Kidney (tissue), 14 donors: ENCODE results near the gene RBM23. TPM values are rescaled to one million over a fixed set of nuclear protein-coding genes. Genes with fewer than 3 reads are reported as not detected.
"Not testable (repeated sequence)": the region's sequence is repeated elsewhere in the genome, so short reads cannot be mapped to it uniquely, and the experiment has no call there.

Experiments
- DNase-seq, 5 donors: peaks; one replicate each; pipeline ENCODE4 v3.0.0-alpha.2; 2013 to 2020
- FAIRE-seq: peaks from 2 replicates; lab custom pipeline; 2012; peaks lifted over from hg19 to GRCh38; lab: Jason Lieb, UNC
- H3K27ac ChIP-seq, 2 donors: one replicate each; pipeline ENCODE4 v1.7.0; 2013; ENCODE audit warnings: low read depth in 2 of 2, low read length in 2 of 2, inconsistent platforms in 1 of 2
- H3K27me3 ChIP-seq: one replicate; pipeline ENCODE4 v1.7.1; 2013; ENCODE audit warnings: low read length, inconsistent platforms; ENCODE audit not compliant: control insufficient read depth, insufficient read depth
- H3K36me3 ChIP-seq, 3 donors: one replicate each; pipeline versions ENCODE4 v1.7.0 to v1.7.1; 2013; ENCODE audit warnings: low read length in 3 of 3, control low read depth in 1 of 3, inconsistent platforms in 1 of 3; ENCODE audit not compliant: insufficient read depth in 3 of 3, control insufficient read depth in 2 of 3
- H3K4me1 ChIP-seq, 3 donors: one replicate each; pipeline versions ENCODE4 v1.7.0 to v1.7.1; 2013; ENCODE audit warnings: low read length in 3 of 3, inconsistent platforms in 1 of 3, low read depth in 1 of 3; ENCODE audit not compliant: control insufficient read depth in 2 of 3, insufficient read depth in 2 of 3
- H3K4me3 ChIP-seq, 3 donors: one replicate each; pipeline versions ENCODE4 v1.7.0 to v1.8.1; 2013; ENCODE audit warnings: low read length in 3 of 3, control low read depth in 1 of 3, inconsistent platforms in 1 of 3
- H3K9ac ChIP-seq, 3 donors: one replicate each; pipeline versions ENCODE4 v1.7.0 to v1.7.1; 2013; ENCODE audit warnings: low read length in 3 of 3, control low read depth in 1 of 3, inconsistent platforms in 1 of 3
- H3K9me3 ChIP-seq, 3 donors: one replicate each; pipeline versions ENCODE4 v1.7.0 to v1.7.1; 2013; ENCODE audit warnings: low read length in 3 of 3, control low read depth in 1 of 3, inconsistent platforms in 1 of 3; ENCODE audit not compliant: control insufficient read depth in 2 of 3, insufficient read depth in 1 of 3
- intact Hi-C: fragments of 100-400 bp; cut with DNase I; formaldehyde crosslinking; loops from one replicate; pipeline ENCODE4 v1.11.1; 2022
- polyA plus RNA-seq: library from polyadenylated mRNA; stranded (reverse); fragments of 350-450 nt; fragmentation: Illumina TruSeq; extraction: RNeasy Lipid Tissue Mini Kit (QIAGEN cat#74804); gene quantifications from one replicate; pipeline ENCODE4 v1.2.3, GENCODE V29; 2014; ENCODE audit warnings: low read depth, low replicate concordance; ENCODE audit not compliant: insufficient read depth
- total RNA-seq: library from RNA; stranded (reverse); fragmentation: NEBNext Ultra II Directional; extraction: Animal tissue kit (Norgen Biotek cat#: 25700); gene quantifications from one replicate; pipeline ENCODE4 v1.2.1, GENCODE V29; 2021
- TF ChIP-seq, protein P1 (sequence below): IDR thresholded peaks from 3 replicates; pipeline ENCODE4 v1.5.1; 2012; ENCODE audit warnings: mild to moderate bottlenecking, moderate library complexity, borderline replicate concordance; ENCODE audit not compliant: insufficient read depth; ENCODE audit errors: extremely low read depth
- donor health status: control.
- donor health status: control.
- donor health status: control.
- donor health status: control.
- donor health status: control.
- donor health status: DM: yes; HTN: yes; CAD: no.
- donor health status: Normal renal cell carcinoma (clear cell type).

The RBM23 gene
- total and polyA plus RNA-seq, 2 donors from 2014 or later = 44.8 to 93.6 TPM

DNA sequence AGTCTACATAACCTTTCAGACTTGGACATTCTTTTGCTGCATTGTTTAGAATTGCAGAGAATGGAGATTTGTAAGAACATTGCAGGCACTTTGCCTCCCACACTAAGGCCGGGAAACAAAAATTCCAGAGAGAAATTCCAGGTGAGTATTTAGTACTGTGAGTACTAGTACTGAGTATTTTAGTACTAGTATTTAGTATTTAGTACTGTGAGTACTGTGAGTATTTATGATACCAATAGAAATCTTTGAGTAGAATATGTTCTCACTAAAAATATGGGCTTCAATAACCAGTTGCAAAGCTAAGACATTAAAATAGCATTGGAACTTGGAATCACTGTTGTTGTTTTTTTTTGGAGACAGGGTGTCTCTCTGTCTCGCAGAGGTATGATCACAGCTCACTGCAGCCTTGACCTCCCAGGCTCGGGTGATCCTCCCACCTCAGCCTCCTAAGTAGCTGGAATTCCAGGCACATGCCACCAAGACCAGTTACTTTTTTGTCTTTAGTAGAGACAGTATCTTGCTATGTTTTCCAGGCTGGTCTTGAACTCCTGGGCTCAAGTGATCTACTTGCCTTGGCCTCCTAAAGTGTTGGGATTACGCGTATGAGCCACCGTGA is 43.2 kb upstream of the RBM23 start:
- TF ChIP-seq, protein P1, sequence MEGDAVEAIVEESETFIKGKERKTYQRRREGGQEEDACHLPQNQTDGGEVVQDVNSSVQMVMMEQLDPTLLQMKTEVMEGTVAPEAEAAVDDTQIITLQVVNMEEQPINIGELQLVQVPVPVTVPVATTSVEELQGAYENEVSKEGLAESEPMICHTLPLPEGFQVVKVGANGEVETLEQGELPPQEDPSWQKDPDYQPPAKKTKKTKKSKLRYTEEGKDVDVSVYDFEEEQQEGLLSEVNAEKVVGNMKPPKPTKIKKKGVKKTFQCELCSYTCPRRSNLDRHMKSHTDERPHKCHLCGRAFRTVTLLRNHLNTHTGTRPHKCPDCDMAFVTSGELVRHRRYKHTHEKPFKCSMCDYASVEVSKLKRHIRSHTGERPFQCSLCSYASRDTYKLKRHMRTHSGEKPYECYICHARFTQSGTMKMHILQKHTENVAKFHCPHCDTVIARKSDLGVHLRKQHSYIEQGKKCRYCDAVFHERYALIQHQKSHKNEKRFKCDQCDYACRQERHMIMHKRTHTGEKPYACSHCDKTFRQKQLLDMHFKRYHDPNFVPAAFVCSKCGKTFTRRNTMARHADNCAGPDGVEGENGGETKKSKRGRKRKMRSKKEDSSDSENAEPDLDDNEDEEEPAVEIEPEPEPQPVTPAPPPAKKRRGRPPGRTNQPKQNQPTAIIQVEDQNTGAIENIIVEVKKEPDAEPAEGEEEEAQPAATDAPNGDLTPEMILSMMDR = no peak
- Histone ChIP-seq H3K4me1 (no peaks in the 10 kb centered on the region), H3K9ac (no peak overlapping the region), H3K27me3 (no peaks in the 10 kb centered on the region), H3K9me3 (no peaks in the 10 kb centered on the region), H3K27ac (no peak overlapping the region), H3K4me3 (no peak overlapping the region), H3K36me3 (no peaks in the 10 kb centered on the region)
- intact Hi-C loops = no loop called here
- DNase-seq = no peak
- no peak for FAIRE-seq

DNA sequence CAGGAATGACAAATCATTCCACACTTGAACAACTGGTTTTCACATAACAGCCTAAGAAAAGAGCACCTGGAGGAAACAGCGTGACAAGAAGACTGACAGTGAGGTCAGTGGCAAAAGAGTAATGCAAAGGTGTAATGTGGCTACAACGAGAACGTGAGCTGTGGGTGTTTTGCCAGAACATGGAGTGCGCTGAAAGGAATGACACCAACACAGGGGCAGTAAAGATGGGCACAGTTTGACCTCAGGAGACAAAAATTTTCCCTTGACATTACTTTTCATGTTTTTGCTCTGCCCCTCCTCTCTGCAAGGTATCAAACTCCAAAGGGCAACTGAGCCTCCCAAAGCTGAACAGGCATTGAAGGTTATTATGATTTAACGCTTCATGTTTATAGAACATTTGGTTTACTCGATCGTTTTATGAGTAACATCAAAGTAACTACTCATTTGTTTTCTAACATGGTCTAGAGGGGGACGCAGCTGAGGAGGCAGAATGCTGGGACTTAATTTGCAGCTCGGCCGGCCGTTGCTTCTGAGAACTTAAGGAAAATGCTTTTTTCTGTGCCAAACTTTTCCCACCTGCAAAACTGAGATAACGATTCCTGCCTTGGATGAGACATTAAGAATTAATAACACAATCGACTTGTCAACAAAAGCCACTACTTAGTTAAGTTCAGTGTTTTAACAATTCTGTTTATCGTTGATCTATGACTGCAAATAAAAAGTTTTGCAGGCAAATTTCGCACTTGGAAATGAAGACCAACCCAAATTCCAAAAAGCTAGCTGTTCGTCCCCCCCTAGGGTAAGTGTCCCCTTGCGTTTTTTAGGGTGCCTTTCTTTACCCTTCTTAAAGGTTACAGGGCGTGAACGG is 37.0 kb upstream of the RBM23 start:
- TF ChIP-seq, protein P1 = no peak
- FAIRE-seq = no peak
- DNase-seq = peak in 2 of 5 donors; percentile 24 to 39
- H3K27ac ChIP-seq = peak overlapping the region; percentile 92 to 95
- no peaks in the 10 kb centered on the region for H3K9me3 ChIP-seq
- H3K36me3 ChIP-seq = peaks cover 0 to 5% (median 4%) of the 10 kb centered on the region in 3 donors
- peak overlapping the region; percentile 65 to 86 (median 75) for H3K9ac ChIP-seq
- intact Hi-C loops = no loop called here
- peaks cover 0 to 4% (median 3%) of the 10 kb centered on the region in 3 donors for H3K4me1 ChIP-seq
- H3K27me3 ChIP-seq = no peaks in the 10 kb centered on the region
- H3K4me3 ChIP-seq = peak overlapping the region; percentile 76 to 90 (median 86)

DNA sequence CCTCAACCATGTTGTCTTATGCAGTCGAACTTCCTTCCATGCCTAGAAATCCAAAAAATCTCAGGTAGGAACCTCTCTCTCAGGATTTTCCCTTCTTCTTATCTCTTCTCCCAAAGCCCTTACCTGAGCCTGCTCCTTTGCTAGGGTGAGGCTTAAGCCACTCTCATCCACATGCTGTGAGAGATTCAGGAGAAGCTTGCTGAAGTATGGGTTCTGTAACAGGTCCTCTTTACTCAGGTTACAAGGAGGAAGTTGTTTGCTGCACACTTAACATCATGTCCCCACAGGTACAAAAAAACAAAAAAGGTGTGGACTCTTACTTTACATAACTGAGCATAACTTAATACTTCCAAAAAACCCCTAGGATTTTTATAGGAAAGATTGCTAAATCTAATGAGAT is 33.5 kb upstream of the RBM23 start:
- H3K4me1 ChIP-seq = peaks cover 0 to 4% (median 3%) of the 10 kb centered on the region in 3 donors

DNA sequence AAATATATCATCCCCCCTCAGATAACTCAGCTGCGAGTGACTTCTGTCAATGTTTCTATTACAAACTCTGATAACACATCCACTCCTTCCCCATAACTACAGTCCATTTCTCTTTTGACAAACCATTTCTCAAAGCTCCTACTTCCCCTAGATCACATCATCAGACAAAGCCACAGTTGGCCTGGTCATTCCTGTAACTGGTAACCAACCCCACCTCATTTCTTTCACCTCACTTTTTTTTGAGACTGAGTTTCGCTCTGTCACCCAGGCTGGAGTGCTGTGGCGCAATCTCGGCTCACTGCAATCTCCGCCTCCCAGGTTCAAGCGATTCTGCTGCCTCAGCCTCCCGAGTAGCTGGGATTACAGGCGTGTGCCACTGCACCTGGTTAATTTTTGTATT is 32.8 kb upstream of the RBM23 start:
- H3K36me3 ChIP-seq = peaks cover 0 to 21% (median 18%) of the 10 kb centered on the region in 3 donors
- intact Hi-C loops, FAIRE-seq, DNase-seq, H3K4me1 ChIP-seq, H3K9ac ChIP-seq, H3K27me3 ChIP-seq, H3K4me3 ChIP-seq, H3K27ac ChIP-seq, H3K9me3 ChIP-seq: not testable (repeated sequence)

More for the DNA sequence above, 33.5 kb upstream of the RBM23 start:
- no peaks in the 10 kb centered on the region for H3K27me3 ChIP-seq
- TF ChIP-seq, protein P1 = no peak
- DNase-seq (no peak), FAIRE-seq (no peak)
- no peak overlapping the region for H3K27ac ChIP-seq
- H3K9me3 ChIP-seq = no peaks in the 10 kb centered on the region
- peaks cover 0 to 15% (median 13%) of the 10 kb centered on the region in 3 donors for H3K36me3 ChIP-seq
- H3K9ac ChIP-seq = no peak overlapping the region
- H3K4me3 ChIP-seq = no peak overlapping the region
- intact Hi-C loops = no loop called here
